IPS-15b (cell line): ENCODE measurements around the gene PDILT.
"Not testable (repeated sequence)": the region's sequence is repeated elsewhere in the genome, so short reads cannot be mapped to it uniquely, and the experiment has no call there.

Experiments
- H3K27me3 ChIP-seq: one replicate; pipeline ENCODE4 v1.6.1; 2013; ENCODE audit warnings: low read length; ENCODE audit not compliant: control insufficient read depth, insufficient read depth
- H3K36me3 ChIP-seq: one replicate; pipeline ENCODE4 v1.6.1; 2013; ENCODE audit warnings: low read length; ENCODE audit not compliant: control insufficient read depth, insufficient read depth
- H3K4me1 ChIP-seq: one replicate; pipeline ENCODE4 v1.6.1; 2013; ENCODE audit warnings: mild to moderate bottlenecking, low read length; ENCODE audit not compliant: control insufficient read depth, insufficient read depth
- H3K4me3 ChIP-seq: one replicate; pipeline ENCODE4 v1.5.1; 2013; ENCODE audit warnings: low read depth, low read length
- H3K9ac ChIP-seq: one replicate; pipeline ENCODE4 v1.6.1; 2013; ENCODE audit warnings: low read depth, mild to moderate bottlenecking, low read length
- H3K9me3 ChIP-seq: one replicate; pipeline ENCODE4 v1.6.1; 2013; ENCODE audit warnings: mild to moderate bottlenecking, low read length; ENCODE audit not compliant: control insufficient read depth, insufficient read depth

PDILT gene, protein sequence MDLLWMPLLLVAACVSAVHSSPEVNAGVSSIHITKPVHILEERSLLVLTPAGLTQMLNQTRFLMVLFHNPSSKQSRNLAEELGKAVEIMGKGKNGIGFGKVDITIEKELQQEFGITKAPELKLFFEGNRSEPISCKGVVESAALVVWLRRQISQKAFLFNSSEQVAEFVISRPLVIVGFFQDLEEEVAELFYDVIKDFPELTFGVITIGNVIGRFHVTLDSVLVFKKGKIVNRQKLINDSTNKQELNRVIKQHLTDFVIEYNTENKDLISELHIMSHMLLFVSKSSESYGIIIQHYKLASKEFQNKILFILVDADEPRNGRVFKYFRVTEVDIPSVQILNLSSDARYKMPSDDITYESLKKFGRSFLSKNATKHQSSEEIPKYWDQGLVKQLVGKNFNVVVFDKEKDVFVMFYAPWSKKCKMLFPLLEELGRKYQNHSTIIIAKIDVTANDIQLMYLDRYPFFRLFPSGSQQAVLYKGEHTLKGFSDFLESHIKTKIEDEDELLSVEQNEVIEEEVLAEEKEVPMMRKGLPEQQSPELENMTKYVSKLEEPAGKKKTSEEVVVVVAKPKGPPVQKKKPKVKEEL

DNA sequence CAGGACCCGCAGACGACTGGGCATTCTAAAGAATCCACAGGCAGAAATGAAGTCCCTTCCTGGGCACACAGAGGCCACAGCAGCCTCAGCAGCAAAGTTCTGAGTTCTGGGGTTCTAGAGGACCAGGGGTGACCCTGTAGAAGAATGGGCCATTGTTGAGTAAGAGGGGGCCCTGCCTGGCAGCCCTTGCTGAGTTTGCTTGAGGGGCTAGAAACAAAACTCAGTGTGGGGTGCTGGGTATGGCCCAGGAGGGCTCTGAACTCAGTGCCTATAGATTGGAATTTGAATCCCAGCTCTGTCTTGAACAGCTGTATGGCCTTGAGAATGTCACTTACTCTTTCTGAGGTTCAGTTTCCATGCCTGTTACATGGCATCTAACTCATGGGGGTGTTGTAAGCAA is at the start of gene PDILT:
TSS of gene PDILT (minus strand) at position 101 of the 400 bp plus-strand sequence. CDS start 5,437 bp downstream, outside the sequence.
- Histone ChIP-seq H3K4me1 (no peaks in the 10 kb centered on the region), H3K27me3 (no peaks in the 10 kb centered on the region), H3K9ac (no peak within 1 kb of the TSS), H3K4me3 (no peak within 1 kb of the TSS), H3K36me3 (no peaks in the 10 kb centered on the region), H3K9me3 (no peaks in the 10 kb centered on the region)

DNA sequence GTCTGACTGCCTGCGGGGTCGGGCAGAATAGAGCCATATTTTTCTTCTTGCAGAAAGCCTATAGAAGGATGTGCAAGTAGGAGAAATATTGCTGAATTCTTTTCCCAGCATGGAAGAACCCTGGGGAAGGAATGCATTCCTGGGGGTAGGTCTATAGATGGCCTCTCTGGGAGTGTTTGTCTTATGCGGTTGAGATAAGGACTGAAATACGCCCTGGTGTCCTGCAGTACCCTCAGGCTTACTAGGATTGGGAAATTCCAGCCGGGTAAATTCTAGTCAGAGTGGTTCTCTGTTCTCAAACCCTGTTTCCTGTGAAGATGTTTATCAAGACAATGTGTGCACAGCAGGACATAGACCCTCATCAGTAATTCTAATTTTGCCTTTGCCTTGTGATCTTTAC is 49.1 kb upstream of the PDILT start:
- not testable (repeated sequence) for H3K9me3 ChIP-seq, H3K27me3 ChIP-seq, H3K4me3 ChIP-seq, H3K36me3 ChIP-seq, H3K9ac ChIP-seq, H3K4me1 ChIP-seq

DNA sequence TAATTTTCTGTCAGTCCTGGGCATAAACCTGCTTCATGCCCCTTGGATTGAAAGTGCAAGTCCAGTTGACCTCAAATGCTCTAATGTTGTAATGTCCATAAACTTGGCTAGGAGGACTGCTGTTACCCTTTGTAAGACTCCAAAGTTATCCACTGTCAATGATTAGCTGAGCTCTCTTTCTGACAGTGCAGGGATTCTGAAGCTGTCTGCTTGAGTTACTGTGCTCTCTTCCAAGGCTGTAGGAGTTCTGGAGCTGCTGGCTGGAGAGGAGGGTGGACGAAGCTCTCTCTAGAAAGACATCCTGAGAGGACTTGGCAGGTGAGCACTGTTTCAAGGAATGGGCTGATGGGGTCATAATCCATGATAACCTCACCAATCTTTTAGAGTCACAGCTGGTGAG is 46.8 kb upstream of the PDILT start, which contains the start of gene ACSM2A:
TSS of gene ACSM2A (plus strand) at position 158 of the 400 bp plus-strand sequence. CDS start 8,594 bp downstream, outside the sequence.
- not testable (repeated sequence) for H3K4me3 ChIP-seq, H3K36me3 ChIP-seq, H3K9me3 ChIP-seq, H3K27me3 ChIP-seq, H3K9ac ChIP-seq, H3K4me1 ChIP-seq

DNA sequence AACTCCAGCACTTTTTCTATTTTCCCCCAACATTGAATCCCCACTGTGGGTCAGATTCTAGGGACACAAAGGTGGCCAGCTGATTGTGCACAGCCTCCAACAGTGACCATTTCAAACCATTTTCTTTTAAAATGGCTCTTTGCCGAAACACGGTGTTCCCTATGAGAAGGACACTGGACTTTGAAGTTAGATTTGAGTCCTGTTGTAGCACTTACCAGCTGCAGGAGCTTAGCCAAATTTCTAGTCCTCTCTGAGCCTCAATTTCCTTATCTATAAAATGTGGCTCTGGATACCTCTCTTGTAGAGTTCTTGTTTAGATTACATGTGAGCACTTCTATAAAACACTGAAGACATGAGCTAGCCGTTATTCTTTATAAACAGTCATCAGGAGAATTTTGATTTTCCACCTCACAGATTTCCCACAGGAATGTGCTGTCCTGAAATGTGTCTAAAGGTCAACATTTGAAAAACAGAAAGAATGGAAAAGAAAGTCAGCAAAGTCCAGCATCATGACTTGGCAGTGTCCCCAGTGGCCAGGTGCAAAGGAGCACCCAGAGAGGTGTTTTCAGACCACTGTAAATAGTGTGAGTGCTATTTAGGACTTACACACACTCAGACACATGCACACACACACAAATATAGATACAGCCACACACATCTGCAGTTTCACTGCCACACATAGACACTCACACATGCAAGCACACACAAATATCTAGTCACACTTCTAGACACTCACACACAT is 42.3 kb upstream of the PDILT start:
- H3K4me1 ChIP-seq, H3K36me3 ChIP-seq, H3K4me3 ChIP-seq, H3K27me3 ChIP-seq, H3K9me3 ChIP-seq, H3K9ac ChIP-seq: not testable (repeated sequence)

DNA sequence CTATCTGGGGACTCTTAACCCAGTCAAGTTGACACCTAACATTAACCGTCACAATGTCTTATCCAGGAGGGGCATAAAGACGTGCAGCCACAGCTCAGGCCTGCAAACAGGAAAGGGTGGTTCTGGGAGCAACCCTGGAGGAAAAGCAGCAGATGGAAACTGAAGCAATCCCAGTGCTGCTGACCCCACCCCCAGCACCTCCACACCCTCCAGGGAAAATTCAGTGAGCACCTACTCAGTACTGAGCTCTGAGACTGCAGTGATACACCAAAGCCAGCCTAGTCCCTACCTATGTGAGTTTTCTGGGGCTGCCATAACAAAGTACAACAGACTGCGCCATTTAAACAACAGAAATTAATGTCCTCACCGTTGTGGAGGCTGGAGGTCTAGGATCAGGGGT is 37.3 kb upstream of the PDILT start:
- H3K36me3 ChIP-seq, H3K27me3 ChIP-seq, H3K9me3 ChIP-seq, H3K9ac ChIP-seq, H3K4me1 ChIP-seq, H3K4me3 ChIP-seq: not testable (repeated sequence)

DNA sequence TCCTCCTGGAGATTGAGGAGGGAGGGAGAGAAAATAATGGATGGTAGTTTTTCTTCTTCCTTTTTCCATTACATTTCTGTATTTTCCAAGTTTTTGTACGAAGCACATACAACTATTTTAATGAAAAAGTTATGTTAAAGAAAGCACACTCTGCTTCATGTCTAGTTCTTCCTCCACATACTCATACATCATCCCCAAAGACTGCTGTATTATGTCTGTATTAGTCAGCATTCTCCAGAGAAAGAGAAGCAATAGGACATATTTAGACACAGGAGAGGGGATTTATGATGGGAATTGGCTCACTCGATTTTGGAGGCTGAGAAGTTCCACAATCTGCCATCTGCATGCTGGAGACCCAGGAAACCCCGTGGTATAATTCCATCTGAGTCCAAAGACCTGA is 36.7 kb upstream of the PDILT start:
- H3K9me3 ChIP-seq = no peaks in the 10 kb centered on the region
- H3K4me1 ChIP-seq = no peaks in the 10 kb centered on the region
- H3K27me3 ChIP-seq = no peaks in the 10 kb centered on the region
- H3K9ac ChIP-seq = no peak overlapping the region
- H3K36me3 ChIP-seq = no peaks in the 10 kb centered on the region
- H3K4me3 ChIP-seq = no peak overlapping the region

DNA sequence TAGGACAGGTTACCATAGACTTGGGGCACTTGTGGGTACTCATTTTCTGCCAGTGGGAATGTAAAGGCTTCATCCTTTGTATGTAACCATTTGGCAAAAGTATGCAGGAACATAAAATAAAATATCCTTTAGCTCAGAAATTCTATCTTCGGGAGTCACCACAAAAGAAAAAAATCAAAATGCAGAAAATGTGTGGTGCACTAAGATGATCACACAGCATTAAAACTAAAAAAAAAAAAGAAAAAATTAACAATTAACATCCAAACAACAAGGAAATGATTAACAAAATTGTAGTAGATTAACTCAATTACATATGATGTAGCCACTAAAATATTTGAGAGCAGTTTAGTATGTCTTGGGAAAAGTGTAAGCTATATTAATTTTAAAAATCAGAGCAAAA is 36.2 kb upstream of the PDILT start:
- H3K27me3 ChIP-seq, H3K36me3 ChIP-seq, H3K4me1 ChIP-seq, H3K4me3 ChIP-seq, H3K9ac ChIP-seq, H3K9me3 ChIP-seq: not testable (repeated sequence)

DNA sequence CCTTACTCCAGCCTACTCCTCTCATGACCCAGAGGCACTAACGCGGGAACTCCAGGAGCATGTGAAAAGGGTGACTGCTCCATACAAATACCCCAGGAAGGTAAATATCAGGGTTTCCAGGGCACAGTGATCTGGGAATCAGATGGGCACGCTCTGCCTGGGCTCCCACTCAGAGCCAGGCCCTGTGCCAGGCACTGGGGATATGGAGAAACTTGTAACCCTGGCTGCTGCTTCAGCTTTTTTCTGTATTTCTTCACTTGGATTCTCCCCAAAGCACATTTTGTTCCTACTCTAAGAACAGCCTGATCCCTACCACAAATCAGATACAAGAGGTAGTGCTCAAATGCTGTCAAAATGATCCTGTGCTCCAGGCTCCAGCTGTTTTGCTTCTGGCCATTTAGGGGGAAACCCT is 35.3 kb upstream of the PDILT start:
- not testable (repeated sequence) for H3K4me1 ChIP-seq, H3K9me3 ChIP-seq, H3K27me3 ChIP-seq, H3K9ac ChIP-seq, H3K4me3 ChIP-seq, H3K36me3 ChIP-seq

DNA sequence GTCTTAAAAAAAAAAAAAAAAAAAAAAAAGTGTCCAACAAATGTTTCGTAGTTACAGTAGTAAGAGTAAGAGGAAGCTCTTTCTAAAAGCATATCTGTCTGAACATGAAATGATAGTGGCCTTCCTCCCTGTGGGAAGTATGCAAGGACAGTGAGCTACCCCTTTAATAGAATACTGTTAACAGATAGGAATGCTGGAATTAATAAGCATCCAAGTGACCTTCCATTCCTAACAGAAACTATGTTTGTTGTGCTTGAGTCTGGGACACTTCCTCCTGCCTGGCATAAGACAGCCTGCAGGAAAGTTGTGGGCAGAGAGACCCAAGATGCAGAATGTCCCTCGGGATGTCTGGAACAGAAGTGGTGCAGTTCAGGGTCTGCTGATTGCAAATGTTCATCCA is 34.4 kb upstream of the PDILT start:
- H3K27me3 ChIP-seq, H3K9ac ChIP-seq, H3K4me1 ChIP-seq, H3K36me3 ChIP-seq, H3K9me3 ChIP-seq, H3K4me3 ChIP-seq: not testable (repeated sequence)

DNA sequence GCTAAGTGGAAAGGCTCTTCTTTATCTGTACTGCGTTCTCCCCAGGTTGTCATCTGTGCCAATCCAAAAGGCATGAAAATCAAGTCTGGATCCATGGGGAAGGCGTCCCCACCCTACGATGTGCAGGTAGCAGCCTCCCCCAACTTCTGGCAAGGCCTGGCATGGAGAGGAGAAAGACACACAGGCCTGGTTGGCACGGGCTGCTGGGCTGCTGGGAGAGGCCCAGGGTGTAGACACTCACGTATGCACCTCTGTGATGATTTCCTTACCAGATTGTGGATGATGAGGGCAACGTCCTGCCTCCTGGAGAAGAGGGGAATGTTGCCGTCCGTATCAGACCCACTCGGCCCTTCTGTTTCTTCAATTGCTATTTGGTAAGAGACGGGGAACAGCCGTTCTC is 26.4 kb upstream of the PDILT start:
- no peaks in the 10 kb centered on the region for H3K36me3 ChIP-seq
- no peaks in the 10 kb centered on the region for H3K9me3 ChIP-seq
- no peak overlapping the region for H3K4me3 ChIP-seq
- H3K9ac ChIP-seq = no peak overlapping the region
- H3K27me3 ChIP-seq = no peaks in the 10 kb centered on the region
- no peaks in the 10 kb centered on the region for H3K4me1 ChIP-seq

DNA sequence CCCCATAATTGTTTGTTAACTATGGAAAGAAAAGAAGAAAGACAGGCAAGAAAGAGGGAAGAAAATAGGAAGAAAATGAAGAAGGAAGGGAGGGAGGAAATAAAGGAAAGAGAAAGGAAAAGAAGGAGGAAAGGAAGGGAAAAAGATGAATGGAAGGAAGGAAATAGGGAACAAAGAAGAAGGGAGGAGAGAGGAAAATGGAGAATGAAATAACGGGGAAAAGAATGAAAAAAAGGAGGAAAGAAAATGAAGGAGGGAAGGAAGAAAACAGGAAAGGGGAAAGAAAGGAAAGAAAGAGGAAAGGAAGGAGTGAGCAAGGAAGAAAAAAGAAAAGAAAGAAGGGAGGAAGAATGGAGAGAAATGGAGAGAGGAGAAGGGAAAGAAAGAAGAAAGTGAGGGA is 25.9 kb upstream of the PDILT start:
- H3K4me3 ChIP-seq, H3K27me3 ChIP-seq: not testable (repeated sequence)

DNA sequence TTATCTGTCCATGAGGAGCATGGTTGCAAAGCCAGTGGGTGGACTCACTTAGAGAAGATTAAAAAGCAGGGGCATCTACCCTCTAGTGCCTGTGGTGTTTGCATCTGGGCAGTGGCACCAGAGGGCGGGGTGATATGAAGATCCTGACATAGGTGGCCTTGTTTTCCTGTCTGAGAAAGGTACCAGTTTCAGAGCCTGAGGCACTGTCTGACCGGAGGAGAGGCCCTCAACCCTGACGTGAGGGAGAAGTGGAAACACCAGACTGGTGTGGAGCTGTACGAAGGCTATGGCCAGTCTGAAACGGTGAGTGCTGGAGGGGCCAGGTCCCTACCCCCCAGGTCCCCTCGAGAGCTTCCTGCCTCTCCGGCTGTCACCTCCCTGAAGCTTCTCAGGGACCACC is 25.0 kb upstream of the PDILT start:
- not testable (repeated sequence) for H3K27me3 ChIP-seq, H3K4me1 ChIP-seq, H3K9me3 ChIP-seq, H3K36me3 ChIP-seq, H3K9ac ChIP-seq, H3K4me3 ChIP-seq

More for the DNA sequence above, 25.9 kb upstream of the PDILT start:
- not testable (repeated sequence) for H3K4me1 ChIP-seq, H3K9me3 ChIP-seq, H3K36me3 ChIP-seq, H3K9ac ChIP-seq
